CD4-positive, alpha-beta T cell (primary cell): ENCODE data around the gene PRKAR2B. TPM values are rescaled to one million over a fixed set of nuclear protein-coding genes. Genes with fewer than 3 reads are reported as not detected.

Source experiments
- ATAC-seq: fragments of 200-7000 bp; cut with Tn5 transposase; one replicate; pipeline ENCODE4 v1.10.0; 2022; ENCODE audit warnings: mild to moderate bottlenecking; ENCODE audit not compliant: poor library complexity
- CTCF ChIA-PET: fragments of 350-600 bp; sonication (Branson Sonifier 250); formaldehyde crosslinking; loops from one replicate; lab custom pipeline; 2021; ENCODE audit warnings: antibody characterized with exemption, inconsistent platforms; lab: Charles Lee
- POLR2A ChIA-PET: fragments of 350-600 bp; sonication (Branson Sonifier 250); formaldehyde crosslinking; loops from one replicate; lab custom pipeline; 2021; ENCODE audit warnings: antibody characterized with exemption, inconsistent platforms; lab: Charles Lee
- DNase-seq, 14 experiments: peaks; one replicate each; pipeline ENCODE4 v3.0.0-alpha.2; 2013 to 2020; ENCODE audit warnings: mixed read lengths in 2 of 14
- H3K27ac ChIP-seq, 2 donors: one replicate each; pipeline versions ENCODE4 v1.5.1 to v1.7.0; 2013; ENCODE audit warnings: low read length in 2 of 2, low read depth in 1 of 2, mild to moderate bottlenecking in 1 of 2
- H3K27me3 ChIP-seq, 2 experiments: 1 replicate in 1 of 2; 2 replicates in 1 of 2; pipeline versions ENCODE4 v1.6.1 to v1.7.0; 2013; ENCODE audit warnings: low read length in 2 of 2, control low read depth in 1 of 2, mild to moderate bottlenecking in 1 of 2, moderate library complexity in 1 of 2; ENCODE audit not compliant: insufficient read depth in 2 of 2, control insufficient read depth in 1 of 2
- H3K36me3 ChIP-seq: one replicate; pipeline ENCODE4 v1.6.1; 2013; ENCODE audit warnings: low read length, control low read depth; ENCODE audit not compliant: insufficient read depth
- H3K4me1 ChIP-seq: one replicate; pipeline ENCODE4 v1.6.1; 2013; ENCODE audit warnings: low read length, control low read depth; ENCODE audit not compliant: insufficient read depth
- H3K4me3 ChIP-seq: one replicate; pipeline ENCODE4 v1.5.1; 2013; ENCODE audit warnings: mild to moderate bottlenecking, low read length, moderate library complexity
- H3K9me3 ChIP-seq, 2 experiments: 1 replicate in 1 of 2; 2 replicates in 1 of 2; pipeline versions ENCODE4 v1.6.1 to v1.7.0; 2013; ENCODE audit warnings: low read length in 2 of 2, mild to moderate bottlenecking in 2 of 2, control low read depth in 1 of 2, moderate library complexity in 1 of 2; ENCODE audit not compliant: control insufficient read depth in 1 of 2, insufficient read depth in 1 of 2
- H3K27ac Mint-ChIP-seq: one replicate; pipeline ENCODE4 v1.8.0; 2020; ENCODE audit warnings: mixed read lengths
- H3K27me3 Mint-ChIP-seq: one replicate; pipeline ENCODE4 v1.8.0; 2021; ENCODE audit warnings: mixed read lengths
- H3K36me3 Mint-ChIP-seq: one replicate; pipeline ENCODE4 v1.8.0; 2021; ENCODE audit warnings: low read depth, mixed read lengths
- H3K4me1 Mint-ChIP-seq: one replicate; pipeline ENCODE4 v1.8.0; 2021; ENCODE audit warnings: low read depth, mixed read lengths
- H3K4me3 Mint-ChIP-seq: one replicate; pipeline ENCODE4 v1.8.0; 2020; ENCODE audit warnings: mild to moderate bottlenecking, mixed read lengths
- H3K9me3 Mint-ChIP-seq: one replicate; pipeline ENCODE4 v1.8.0; 2020; ENCODE audit warnings: mixed read lengths
- CTCF ChIP-seq: fragments of 200-600 bp; IDR thresholded peaks from one replicate; pipeline ENCODE4 v1.8.0; 2022; ENCODE audit warnings: antibody characterized with exemption, mild to moderate bottlenecking
- intact Hi-C, 2 experiments: fragments of 100-400 bp; cut with DNase I in 1 of 2; cut with micrococcal nuclease in 1 of 2; formaldehyde crosslinking; loops; one replicate each; pipeline versions ENCODE4 v1.15.1 to v1.9.0; 2023 to 2025; cut with DNase I, micrococcal nuclease
- total RNA-seq, 174 experiments: library from RNA in 2 of 174; stranded (reverse) in 2 of 174; gene quantifications; one replicate each; pipeline ENCODE4 v1.2.3 and lab custom pipeline; 2021 to 2026

PRKAR2B gene
- total RNA-seq, 2 experiments from 2014 or later: 0.41 to 0.42 TPM

- Mint-ChIP-seq H3K36me3 (no peaks in the 10 kb centered on the region), H3K4me1 (no peaks in the 10 kb centered on the region), H3K27ac (no peak overlapping the region), H3K27me3 (peaks cover 19% of the 10 kb centered on the region), H3K4me3 (no peak overlapping the region), H3K9me3 (no peaks in the 10 kb centered on the region)
- ChIA-PET POLR2A (no interaction called here), CTCF (no interaction called here)
- Histone ChIP-seq H3K36me3 (no peaks in the 10 kb centered on the region), H3K4me1 (no peaks in the 10 kb centered on the region), H3K4me3 (no peak overlapping the region), H3K27me3 (no peaks in the 10 kb centered on the region), H3K27ac (no peak overlapping the region), H3K9me3 (peaks cover 0 to 3% of the 10 kb centered on the region in 2 experiments)
- ATAC-seq (no peak), DNase-seq (no peak)
- intact Hi-C loops: no loop called here
- no peak for TF ChIP-seq CTCF
Observed at GRCh38 chr7:106999023-106999422, 45.5 kb upstream of the PRKAR2B start.

- TF ChIP-seq CTCF: no peak
- H3K36me3 Mint-ChIP-seq: no peaks in the 10 kb centered on the region
- DNase-seq (no peak), ATAC-seq (no peak)
- peaks cover 8% of the 10 kb centered on the region for H3K27me3 Mint-ChIP-seq
- ChIA-PET POLR2A (no interaction called here), CTCF (no interaction called here)
- H3K4me3 ChIP-seq: no peak overlapping the region
- intact Hi-C loops: no loop called here
- no peaks in the 10 kb centered on the region for H3K9me3 Mint-ChIP-seq
- no peaks in the 10 kb centered on the region for H3K36me3 ChIP-seq
- no peak overlapping the region for H3K4me3 Mint-ChIP-seq
- no peaks in the 10 kb centered on the region for H3K4me1 Mint-ChIP-seq
- H3K27me3 ChIP-seq: no peaks in the 10 kb centered on the region
- peaks cover 0 to 3% of the 10 kb centered on the region in 2 experiments for H3K9me3 ChIP-seq
- no peaks in the 10 kb centered on the region for H3K4me1 ChIP-seq
- no peak overlapping the region for H3K27ac Mint-ChIP-seq
- no peak overlapping the region for H3K27ac ChIP-seq
Observed at GRCh38 chr7:107001490-107001889, 43.0 kb upstream of the PRKAR2B start.

DNA sequence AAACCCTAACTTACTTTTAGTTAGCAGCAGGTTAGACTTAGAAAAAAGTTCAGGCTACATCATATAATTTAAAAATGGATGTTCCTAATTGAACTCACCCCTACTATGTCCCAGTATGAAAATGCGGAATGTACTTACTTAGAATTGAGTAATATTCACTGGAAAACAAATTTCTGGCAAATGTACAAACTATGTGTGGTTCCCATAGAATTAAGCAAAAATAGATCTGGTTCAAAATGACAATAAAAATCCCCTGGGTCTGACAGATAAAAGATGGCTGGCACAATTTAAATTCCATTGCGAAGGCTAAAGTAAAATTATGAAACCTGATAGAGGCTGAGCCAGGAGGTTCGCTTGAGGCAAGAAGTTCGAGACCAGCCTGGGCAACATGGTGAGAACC lies 42.4 kb upstream of the PRKAR2B start:
- Histone ChIP-seq H3K9me3 (peaks cover 0 to 3% of the 10 kb centered on the region in 2 experiments), H3K36me3 (no peaks in the 10 kb centered on the region), H3K27me3 (no peaks in the 10 kb centered on the region), H3K27ac (no peak overlapping the region), H3K4me3 (no peak overlapping the region), H3K4me1 (no peaks in the 10 kb centered on the region)
- no peak for DNase-seq
- H3K9me3 Mint-ChIP-seq: no peaks in the 10 kb centered on the region
- no peak overlapping the region for H3K4me3 Mint-ChIP-seq
- peaks cover 8% of the 10 kb centered on the region for H3K27me3 Mint-ChIP-seq
- CTCF ChIA-PET: no interaction called here
- TF ChIP-seq CTCF: no peak
- H3K27ac Mint-ChIP-seq: no peak overlapping the region
- no peak for ATAC-seq
- intact Hi-C loops: no loop called here
- no peaks in the 10 kb centered on the region for H3K36me3 Mint-ChIP-seq
- POLR2A ChIA-PET: no interaction called here
- H3K4me1 Mint-ChIP-seq: no peaks in the 10 kb centered on the region
